Esophagus squamous epithelium (tissue), 5 donors: ENCODE measurements around the gene ATOH7. TPM values are rescaled to one million over a fixed set of nuclear protein-coding genes. Genes with fewer than 3 reads are reported as not detected.

Source experiments
- DNase-seq: peaks from one replicate; lab custom pipeline; 2025; lab: John Stamatoyannopoulos, UW
- H3K27ac ChIP-seq, 4 donors: fragments of 200-600 bp; sonication (generic); one replicate each; pipeline ENCODE4 v1.5.1; 2016 to 2019; ENCODE audit warnings: mild to moderate bottlenecking in 1 of 4
- H3K27me3 ChIP-seq, 4 donors: fragments of 200-600 bp; sonication (generic); 1 replicate in 3 of 4; 2 replicates in 1 of 4; pipeline versions ENCODE4 v1.5.1 to v1.6.0; 2017 to 2021; ENCODE audit warnings: antibody characterized with exemption in 1 of 4
- H3K36me3 ChIP-seq, 3 donors: fragments of 200-600 bp; sonication (generic); one replicate each; pipeline ENCODE4 v1.5.1; 2016 to 2019
- H3K4me1 ChIP-seq, 3 donors: fragments of 200-600 bp; sonication (generic); one replicate each; pipeline ENCODE4 v1.5.1; 2017 to 2019
- H3K4me3 ChIP-seq, 4 donors: fragments of 200-600 bp; sonication (generic); 1 replicate in 3 of 4; 2 replicates in 1 of 4; pipeline ENCODE4 v1.5.1; 2016 to 2019; ENCODE audit warnings: mild to moderate bottlenecking in 2 of 4, moderate library complexity in 1 of 4
- H3K9me3 ChIP-seq, 3 donors: fragments of 200-600 bp; sonication (generic); one replicate each; pipeline ENCODE4 v1.5.1; 2016 to 2019
- POLR2A ChIP-seq, 4 donors: fragments of 450-650 bp; IDR thresholded peaks; one replicate each; pipeline ENCODE4 v1.6.1; 2017; ENCODE audit warnings: antibody characterized with exemption in 4 of 4, mild to moderate bottlenecking in 4 of 4, moderate library complexity in 3 of 4
- WGBS, 2 donors: methylation state at CpG; one replicate each; pipeline ENCODE4 v1.1.5; 2018; 5-methylcytosine and 5-hydroxymethylcytosine counted together
- intact Hi-C: fragments of 100-400 bp; cut with DNase I; formaldehyde crosslinking; loops from one replicate; pipeline ENCODE4 v1.15.0; 2022
- total RNA-seq, 4 donors: library from RNA; depleted of rRNA; stranded (reverse); fragments of >200 nt; gene quantifications; one replicate each; pipeline ENCODE4 v1.1.0, GENCODE V29; 2016
- TF ChIP-seq, protein P1 (sequence below), 6 experiments: fragments of 450-650 bp in 4 of 6; fragments of 200-600 bp in 2 of 6; sonication (generic) in 2 of 6; IDR thresholded peaks; one replicate each; pipeline ENCODE4 v1.5.1; 2016 to 2019; ENCODE audit warnings: antibody characterized with exemption in 6 of 6, mild to moderate bottlenecking in 4 of 6, moderate library complexity in 4 of 6
- donor health status: DM: yes; HTN: yes; CAD: no.

Gene ATOH7
- total RNA-seq, 4 donors from 2014 or later, result not detected

DNA sequence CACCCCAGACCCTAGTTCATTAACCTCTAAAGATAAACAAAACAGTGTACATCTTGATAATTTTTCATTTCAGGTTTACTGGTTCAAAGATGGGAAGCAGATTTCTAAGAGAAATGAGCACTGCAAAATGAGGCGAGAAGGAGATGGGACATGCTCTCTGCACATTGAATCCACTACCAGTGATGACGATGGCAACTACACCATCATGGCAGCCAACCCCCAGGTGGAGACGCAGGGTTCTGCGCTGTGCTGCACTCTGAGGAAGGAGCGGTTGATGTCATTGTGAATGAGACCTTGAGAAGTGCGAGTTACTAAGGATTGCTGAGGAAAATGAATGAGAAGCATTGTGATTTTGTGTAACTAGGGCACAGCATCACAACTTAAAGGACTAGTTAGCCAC, 37.6 kb downstream of the ATOH7 start:
- no peak overlapping the region for H3K4me3 ChIP-seq
- H3K9me3 ChIP-seq, result no peaks in the 10 kb centered on the region
- no peaks in the 10 kb centered on the region for H3K4me1 ChIP-seq
- TF ChIP-seq POLR2A (IDR thresholded peaks at IDR 0.05), result no peak
- TF ChIP-seq, protein P1, sequence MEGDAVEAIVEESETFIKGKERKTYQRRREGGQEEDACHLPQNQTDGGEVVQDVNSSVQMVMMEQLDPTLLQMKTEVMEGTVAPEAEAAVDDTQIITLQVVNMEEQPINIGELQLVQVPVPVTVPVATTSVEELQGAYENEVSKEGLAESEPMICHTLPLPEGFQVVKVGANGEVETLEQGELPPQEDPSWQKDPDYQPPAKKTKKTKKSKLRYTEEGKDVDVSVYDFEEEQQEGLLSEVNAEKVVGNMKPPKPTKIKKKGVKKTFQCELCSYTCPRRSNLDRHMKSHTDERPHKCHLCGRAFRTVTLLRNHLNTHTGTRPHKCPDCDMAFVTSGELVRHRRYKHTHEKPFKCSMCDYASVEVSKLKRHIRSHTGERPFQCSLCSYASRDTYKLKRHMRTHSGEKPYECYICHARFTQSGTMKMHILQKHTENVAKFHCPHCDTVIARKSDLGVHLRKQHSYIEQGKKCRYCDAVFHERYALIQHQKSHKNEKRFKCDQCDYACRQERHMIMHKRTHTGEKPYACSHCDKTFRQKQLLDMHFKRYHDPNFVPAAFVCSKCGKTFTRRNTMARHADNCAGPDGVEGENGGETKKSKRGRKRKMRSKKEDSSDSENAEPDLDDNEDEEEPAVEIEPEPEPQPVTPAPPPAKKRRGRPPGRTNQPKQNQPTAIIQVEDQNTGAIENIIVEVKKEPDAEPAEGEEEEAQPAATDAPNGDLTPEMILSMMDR (IDR thresholded peaks at IDR 0.05), result no peak
- no peak for DNase-seq
- H3K27me3 ChIP-seq, result peaks cover 0 to 10% (median 0%) of the 10 kb centered on the region in 4 donors
- H3K36me3 ChIP-seq, result no peaks in the 10 kb centered on the region
- H3K27ac ChIP-seq, result no peak overlapping the region
- intact Hi-C loops, result no loop called here
- WGBS, 2 donors, result 80 to 88% methylated on average over 6 of the region's 6 CpGs

GRCh38 chr10:68192113-68192512, 39.8 kb downstream of the ATOH7 start:
- DNase-seq, result no peak
- H3K27me3 ChIP-seq, result no peaks in the 10 kb centered on the region
- intact Hi-C loops, result no loop called here
- H3K4me3 ChIP-seq, result no peak overlapping the region
- no peak overlapping the region for H3K27ac ChIP-seq
- no peaks in the 10 kb centered on the region for H3K36me3 ChIP-seq
- no peak for TF ChIP-seq POLR2A (IDR thresholded peaks at IDR 0.05)
- TF ChIP-seq, protein P1 (IDR thresholded peaks at IDR 0.05), result no peak
- no peaks in the 10 kb centered on the region for H3K4me1 ChIP-seq
- 28 to 44% methylated on average over 3 of the region's 3 CpGs for WGBS, 2 donors
- H3K9me3 ChIP-seq, result no peaks in the 10 kb centered on the region

DNA sequence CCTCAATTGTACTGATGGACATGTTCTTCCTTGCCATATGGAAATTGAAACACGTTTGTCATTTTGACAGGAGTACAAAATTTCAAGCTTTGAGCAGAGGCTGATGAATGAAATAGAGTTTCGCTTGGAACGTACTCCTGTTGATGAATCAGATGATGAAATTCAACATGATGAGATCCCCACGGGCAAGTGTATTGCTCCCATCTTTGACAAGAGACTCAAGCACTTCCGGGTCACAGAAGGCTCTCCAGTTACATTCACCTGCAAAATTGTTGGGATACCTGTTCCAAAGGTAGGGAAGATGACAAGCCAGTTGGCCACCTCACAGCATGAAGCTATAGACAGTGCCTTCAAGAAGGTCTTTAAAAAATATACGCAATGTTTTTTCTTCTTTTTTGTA, 43.1 kb downstream of the ATOH7 start:
- Histone ChIP-seq H3K4me3 (no peak overlapping the region), H3K36me3 (no peaks in the 10 kb centered on the region), H3K27me3 (peaks cover 0 to 26% (median 0%) of the 10 kb centered on the region in 4 donors), H3K9me3 (no peaks in the 10 kb centered on the region), H3K4me1 (no peaks in the 10 kb centered on the region), H3K27ac (no peak overlapping the region)
- DNase-seq, result no peak
- intact Hi-C loops, result no loop called here
- TF ChIP-seq POLR2A (IDR thresholded peaks at IDR 0.05), result no peak
- TF ChIP-seq, protein P1 (IDR thresholded peaks at IDR 0.05), result no peak
- WGBS, 2 donors, result 45 to 69% methylated on average over 6 of the region's 6 CpGs

- 43 to 50% methylated on average over 2 of the region's 2 CpGs for WGBS, 2 donors
Measured at GRCh38 chr10:68185085-68185484, 46.8 kb downstream of the ATOH7 start.

DNA sequence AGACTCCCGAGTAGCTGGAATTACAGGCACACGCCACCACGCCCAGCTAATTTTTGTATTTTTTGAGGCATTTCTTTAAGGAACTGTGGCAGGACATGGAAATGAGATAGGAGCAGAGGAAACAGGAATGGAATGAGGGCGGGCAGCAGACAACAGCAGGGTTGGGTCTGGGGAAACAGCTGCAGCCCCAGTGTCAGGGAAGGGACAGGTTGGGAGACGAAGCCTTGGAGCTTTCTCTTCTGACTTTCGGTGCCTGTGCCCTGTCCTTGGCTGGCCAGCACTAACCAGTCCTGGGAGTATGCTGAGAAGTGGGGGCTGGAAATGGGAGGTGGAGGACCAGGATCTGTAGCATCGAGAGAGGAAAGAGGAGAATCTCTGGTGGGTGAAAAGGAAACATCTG, 47.4 kb downstream of the ATOH7 start:
- H3K36me3 ChIP-seq, result no peaks in the 10 kb centered on the region
- H3K4me1 ChIP-seq, result no peaks in the 10 kb centered on the region
- peaks cover 0 to 26% (median 0%) of the 10 kb centered on the region in 4 donors for H3K27me3 ChIP-seq
- no peak overlapping the region for H3K4me3 ChIP-seq
- intact Hi-C loops, result no loop called here
- no peaks in the 10 kb centered on the region for H3K9me3 ChIP-seq
- H3K27ac ChIP-seq, result no peak overlapping the region
- TF ChIP-seq, protein P1 (IDR thresholded peaks at IDR 0.05), result no peak
- TF ChIP-seq POLR2A (IDR thresholded peaks at IDR 0.05), result no peak
- no peak for DNase-seq
- WGBS, 2 donors, result 58 to 68% methylated on average over 4 to 7 of the region's 7 CpGs

More at GRCh38 chr10:68185085-68185484, 46.8 kb downstream of the ATOH7 start:
- no peak for DNase-seq
- Histone ChIP-seq H3K4me1 (no peaks in the 10 kb centered on the region), H3K4me3 (no peak overlapping the region), H3K27me3 (peaks cover 0 to 26% (median 0%) of the 10 kb centered on the region in 4 donors), H3K36me3 (no peaks in the 10 kb centered on the region), H3K27ac (no peak overlapping the region), H3K9me3 (no peaks in the 10 kb centered on the region)
- TF ChIP-seq, protein P1 (IDR thresholded peaks at IDR 0.05), result no peak
- TF ChIP-seq POLR2A (IDR thresholded peaks at IDR 0.05), result no peak
- intact Hi-C loops, result no loop called here

Other genes starting within 250 kb of the ATOH7 start
- gene HERC4, start 156.8 kb downstream of the ATOH7 start, total RNA-seq, result 10 to 100 TPM; 23.6 to 47.5 (median 35.0) TPM
- gene MYPN, start 122.6 kb downstream of the ATOH7 start, total RNA-seq, result not detected
- gene HNRNPH3, start 100.0 kb upstream of the ATOH7 start, total RNA-seq, result 10 to 100 TPM; 10.7 to 43.6 (median 37.0) TPM
- gene PBLD, start 100.8 kb upstream of the ATOH7 start, total RNA-seq, result 1 to 10 TPM; 1.1 to 2.7 (median 2.3) TPM
- gene RUFY2, start 175.2 kb upstream of the ATOH7 start, total RNA-seq, result 10 to 100 TPM in 3 of 4 donors, 1 to 10 TPM in 1; 8.1 to 25.4 (median 14.0) TPM
- gene DNA2, start 239.9 kb upstream of the ATOH7 start, total RNA-seq, result 10 to 100 TPM in 1 of 4 donors, 1 to 10 TPM in 3; 1.8 to 10.5 (median 5.2) TPM